ENCODE results near the gene VENTX.
"Not testable (repeated sequence)": the region's sequence is repeated elsewhere in the genome, so short reads cannot be mapped to it uniquely, and the experiment has no call there.

Gene VENTX

GRCh38 chr10:133257489-133258065 lies 19.9 kb downstream of the VENTX start:
- Mint-ChIP-seq H3K27ac (peak overlapping the region; percentile 56), H3K9me3 (no peaks in the 10 kb centered on the region), H3K4me1 (peaks cover 27% of the 10 kb centered on the region), H3K4me3 (peak overlapping the region; percentile 62), H3K36me3 (no peaks in the 10 kb centered on the region), H3K27me3 (peaks cover 2% of the 10 kb centered on the region)
- ATAC-seq (ENCODE audit: low read depth) (peak; percentile 21), DNase-seq (ENCODE audit: low spot score in 2 of 2) (no peak)

GRCh38 chr10:133258066-133258817 lies 20.6 kb downstream of the VENTX start:
- H3K9me3 Mint-ChIP-seq, result no peaks in the 10 kb centered on the region
- peak overlapping the region; percentile 56 for H3K27ac Mint-ChIP-seq
- H3K4me1 Mint-ChIP-seq, result peaks cover 31% of the 10 kb centered on the region
- peak overlapping the region; percentile 60 for H3K4me3 Mint-ChIP-seq
- DNase-seq (ENCODE audit: low spot score in 2 of 2) (no peak), ATAC-seq (ENCODE audit: low read depth) (peak; percentile 38)
- H3K36me3 Mint-ChIP-seq, result no peaks in the 10 kb centered on the region
- H3K27me3 Mint-ChIP-seq, result peaks cover 2% of the 10 kb centered on the region

- H3K4me1 Mint-ChIP-seq, result peaks cover 37% of the 10 kb centered on the region
- peaks cover 2% of the 10 kb centered on the region for H3K27me3 Mint-ChIP-seq
- H3K27ac Mint-ChIP-seq, result peak overlapping the region; percentile 77
- ATAC-seq (ENCODE audit: low read depth), result no peak
- no peaks in the 10 kb centered on the region for H3K36me3 Mint-ChIP-seq
- peak overlapping the region; percentile 71 for H3K4me3 Mint-ChIP-seq
- DNase-seq (ENCODE audit: low spot score in 2 of 2), result no peak
- no peaks in the 10 kb centered on the region for H3K9me3 Mint-ChIP-seq
Observed at GRCh38 chr10:133258818-133259601, 21.4 kb downstream of the VENTX start.

- Mint-ChIP-seq H3K36me3 (peaks cover 3% of the 10 kb centered on the region), H3K9me3 (no peaks in the 10 kb centered on the region), H3K4me1 (peaks cover 41% of the 10 kb centered on the region), H3K27ac (peak overlapping the region; percentile 77), H3K4me3 (peak overlapping the region; percentile 71), H3K27me3 (peaks cover 2% of the 10 kb centered on the region)
- ATAC-seq (ENCODE audit: low read depth) (no peak), DNase-seq (ENCODE audit: low spot score in 2 of 2) (no peak)
Observed at GRCh38 chr10:133259602-133259989, 21.9 kb downstream of the VENTX start.

- DNase-seq (ENCODE audit: low spot score in 2 of 2), result peak in 1 of 2 donors; percentile 56
- peak overlapping the region; percentile 77 for H3K27ac Mint-ChIP-seq
- H3K9me3 Mint-ChIP-seq, result no peaks in the 10 kb centered on the region
- peak overlapping the region; percentile 85 for H3K4me3 Mint-ChIP-seq
- peak; percentile 57 for ATAC-seq (ENCODE audit: low read depth)
- H3K27me3 Mint-ChIP-seq, result no peaks in the 10 kb centered on the region
- peaks cover 44% of the 10 kb centered on the region for H3K4me1 Mint-ChIP-seq
- H3K36me3 Mint-ChIP-seq, result peaks cover 3% of the 10 kb centered on the region
Observed at GRCh38 chr10:133260895-133261725, 23.5 kb downstream of the VENTX start.

- DNase-seq (ENCODE audit: low spot score in 2 of 2) (peak; percentile 70 to 73), ATAC-seq (ENCODE audit: low read depth) (peak; percentile 56)
- peak overlapping the region; percentile 77 for H3K27ac Mint-ChIP-seq
- no peaks in the 10 kb centered on the region for H3K27me3 Mint-ChIP-seq
- H3K36me3 Mint-ChIP-seq, result peaks cover 3% of the 10 kb centered on the region
- H3K9me3 Mint-ChIP-seq, result no peaks in the 10 kb centered on the region
- H3K4me1 Mint-ChIP-seq, result peaks cover 44% of the 10 kb centered on the region
- H3K4me3 Mint-ChIP-seq, result peak overlapping the region; percentile 85
Observed at GRCh38 chr10:133261726-133262325, 24.2 kb downstream of the VENTX start.

GRCh38 chr10:133262696-133263095 lies 25.0 kb downstream of the VENTX start:
- H3K9me3 Mint-ChIP-seq, result no peaks in the 10 kb centered on the region
- H3K4me3 Mint-ChIP-seq, result no peak overlapping the region
- ATAC-seq (ENCODE audit: low read depth), result no peak
- no peaks in the 10 kb centered on the region for H3K27me3 Mint-ChIP-seq
- H3K27ac Mint-ChIP-seq, result no peak overlapping the region
- no peak for DNase-seq (ENCODE audit: low spot score in 2 of 2)
- peaks cover 40% of the 10 kb centered on the region for H3K4me1 Mint-ChIP-seq
- peaks cover 3% of the 10 kb centered on the region for H3K36me3 Mint-ChIP-seq

GRCh38 chr10:133263674-133264073 lies 26.0 kb downstream of the VENTX start:
- Mint-ChIP-seq H3K27me3 (no peaks in the 10 kb centered on the region), H3K4me1 (peaks cover 39% of the 10 kb centered on the region), H3K36me3 (peaks cover 3% of the 10 kb centered on the region), H3K27ac (peak overlapping the region; percentile 17), H3K9me3 (no peaks in the 10 kb centered on the region), H3K4me3 (no peak overlapping the region)
- DNase-seq (ENCODE audit: low spot score in 2 of 2), result no peak
- no peak for ATAC-seq (ENCODE audit: low read depth)

GRCh38 chr10:133264461-133264860 lies 26.8 kb downstream of the VENTX start:
- Mint-ChIP-seq H3K27me3 (no peaks in the 10 kb centered on the region), H3K4me1 (peaks cover 35% of the 10 kb centered on the region), H3K4me3 (peak overlapping the region; percentile 68), H3K27ac (no peak overlapping the region), H3K9me3 (no peaks in the 10 kb centered on the region), H3K36me3 (peaks cover 3% of the 10 kb centered on the region)
- ATAC-seq (ENCODE audit: low read depth) (peak; percentile 57), DNase-seq (ENCODE audit: low spot score in 2 of 2) (no peak)

GRCh38 chr10:133265052-133265451 lies 27.4 kb downstream of the VENTX start:
- Mint-ChIP-seq H3K4me1 (peaks cover 32% of the 10 kb centered on the region), H3K4me3 (peak overlapping the region; percentile 68), H3K27ac (peak overlapping the region; percentile 33)
- not testable (repeated sequence) for H3K9me3 Mint-ChIP-seq; DNase-seq (ENCODE audit: low spot score in 2 of 2); ATAC-seq (ENCODE audit: low read depth); H3K36me3 Mint-ChIP-seq; H3K27me3 Mint-ChIP-seq

- Mint-ChIP-seq H3K27me3 (no peaks in the 10 kb centered on the region), H3K36me3 (peaks cover 3% of the 10 kb centered on the region), H3K9me3 (no peaks in the 10 kb centered on the region), H3K4me3 (no peak overlapping the region), H3K27ac (no peak overlapping the region), H3K4me1 (peaks cover 21% of the 10 kb centered on the region)
- DNase-seq (ENCODE audit: low spot score in 2 of 2), result no peak
- ATAC-seq (ENCODE audit: low read depth), result no peak
Observed at GRCh38 chr10:133266056-133266795, 28.6 kb downstream of the VENTX start.

- Mint-ChIP-seq H3K27me3 (no peaks in the 10 kb centered on the region), H3K36me3 (peaks cover 8% of the 10 kb centered on the region), H3K4me1 (peaks cover 21% of the 10 kb centered on the region), H3K27ac (no peak overlapping the region), H3K9me3 (no peaks in the 10 kb centered on the region), H3K4me3 (no peak overlapping the region)
- ATAC-seq (ENCODE audit: low read depth) (no peak), DNase-seq (ENCODE audit: low spot score in 2 of 2) (no peak)
Observed at GRCh38 chr10:133267293-133267692, 29.6 kb downstream of the VENTX start.

GRCh38 chr10:133267829-133268228 lies 30.2 kb downstream of the VENTX start:
- no peaks in the 10 kb centered on the region for H3K27me3 Mint-ChIP-seq
- H3K27ac Mint-ChIP-seq, result no peak overlapping the region
- no peaks in the 10 kb centered on the region for H3K9me3 Mint-ChIP-seq
- ATAC-seq (ENCODE audit: low read depth), result no peak
- DNase-seq (ENCODE audit: low spot score in 2 of 2), result no peak
- H3K36me3 Mint-ChIP-seq, result peaks cover 9% of the 10 kb centered on the region
- H3K4me1 Mint-ChIP-seq, result peaks cover 19% of the 10 kb centered on the region
- no peak overlapping the region for H3K4me3 Mint-ChIP-seq
